NCI-H82 treated with DMSO at 0.1 percent for 48 hours (cell line): ENCODE data around the gene FOXP1.
"Not testable (repeated sequence)": the region's sequence is repeated elsewhere in the genome, so short reads cannot be mapped to it uniquely, and the experiment has no call there.

Experiments used
- DNase-seq: peaks from one replicate; lab custom pipeline; 2025; ENCODE audit not compliant: unreplicated experiment; lab: John Stamatoyannopoulos, UW

Gene FOXP1

GRCh38 chr3:71351403-71352149 lies 232.0 kb downstream of the FOXP1 start:
- DNase-seq, result no peak

GRCh38 chr3:71350998-71351397 lies 232.5 kb downstream of the FOXP1 start:
- DNase-seq, result no peak

GRCh38 chr3:71348831-71349230 lies 234.7 kb downstream of the FOXP1 start:
- DNase-seq, result no peak

GRCh38 chr3:71348001-71348632 lies 235.4 kb downstream of the FOXP1 start:
- no peak for DNase-seq

- DNase-seq, result no peak
Observed at GRCh38 chr3:71346061-71346460, 237.5 kb downstream of the FOXP1 start.

- no peak for DNase-seq
Observed at GRCh38 chr3:71345429-71346040, 238.0 kb downstream of the FOXP1 start.

- DNase-seq, result no peak
Observed at GRCh38 chr3:71341721-71342120, 241.8 kb downstream of the FOXP1 start.

GRCh38 chr3:71339049-71339448 lies 244.5 kb downstream of the FOXP1 start:
- no peak for DNase-seq

GRCh38 chr3:71332813-71333212 lies 250.7 kb downstream of the FOXP1 start:
- DNase-seq, result no peak

- no peak for DNase-seq
Observed at GRCh38 chr3:71330909-71331308, 252.6 kb downstream of the FOXP1 start.

GRCh38 chr3:71330505-71330904 lies 253.0 kb downstream of the FOXP1 start:
- DNase-seq, result no peak

- DNase-seq, result no peak
Observed at GRCh38 chr3:71329817-71330216, 253.7 kb downstream of the FOXP1 start.

- no peak for DNase-seq
Observed at GRCh38 chr3:71328926-71329325, 254.6 kb downstream of the FOXP1 start.

GRCh38 chr3:71327936-71328335 lies 255.6 kb downstream of the FOXP1 start:
- DNase-seq, result no peak

- DNase-seq, result no peak
Observed at GRCh38 chr3:71325715-71326114, 257.8 kb downstream of the FOXP1 start.

- not testable (repeated sequence) for DNase-seq
Observed at GRCh38 chr3:71324224-71324623, 259.3 kb downstream of the FOXP1 start.

GRCh38 chr3:71323558-71323957 lies 260.0 kb downstream of the FOXP1 start:
- DNase-seq, result no peak

- DNase-seq, result no peak
Observed at GRCh38 chr3:71322154-71322553, 261.4 kb downstream of the FOXP1 start.

- no peak for DNase-seq
Observed at GRCh38 chr3:71319771-71320170, 263.8 kb downstream of the FOXP1 start.

- DNase-seq, result no peak
Observed at GRCh38 chr3:71318458-71318827, 265.1 kb downstream of the FOXP1 start.

- DNase-seq, result no peak
Observed at GRCh38 chr3:71317749-71318457, 265.6 kb downstream of the FOXP1 start.

- DNase-seq, result no peak
Observed at GRCh38 chr3:71317140-71317539, 266.4 kb downstream of the FOXP1 start.
